Activated gamma-delta T cell treated with anti-CD3 and anti-CD28 coated beads, Interleukin-2, amount 50 U/mL, for 16 hours (primary cell): ENCODE results near the gene LAMA3.

Source experiments
- DNase-seq: peaks from one replicate; pipeline ENCODE4 v3.0.0-alpha.2; 2020; ENCODE audit warnings: low read depth

The LAMA3 gene

GRCh38 chr18:23669804-23670405 lies 19.3 kb upstream of the LAMA3 start:
- DNase-seq = no peak

GRCh38 chr18:23671564-23671963 lies 17.7 kb upstream of the LAMA3 start:
- DNase-seq = no peak

GRCh38 chr18:23673725-23674124 lies 15.5 kb upstream of the LAMA3 start:
- no peak for DNase-seq

- DNase-seq = no peak
Measured at GRCh38 chr18:23675236-23675635, 14.0 kb upstream of the LAMA3 start.

GRCh38 chr18:23675896-23676295 lies 13.4 kb upstream of the LAMA3 start:
- DNase-seq = no peak

GRCh38 chr18:23682045-23682444 lies 7.2 kb upstream of the LAMA3 start:
- no peak for DNase-seq

- no peak for DNase-seq
Measured at GRCh38 chr18:23682472-23682871, 6.8 kb upstream of the LAMA3 start.

- DNase-seq = no peak
Measured at GRCh38 chr18:23683155-23683554, 6.1 kb upstream of the LAMA3 start.

- DNase-seq = no peak
Measured at GRCh38 chr18:23683671-23684070, 5.6 kb upstream of the LAMA3 start.

GRCh38 chr18:23684515-23685197 lies 4.6 kb upstream of the LAMA3 start:
- no peak for DNase-seq

GRCh38 chr18:23688528-23688927 lies 725 bp upstream of the LAMA3 start:
- no peak for DNase-seq

GRCh38 chr18:23689616-23690504 lies 607 bp downstream of the LAMA3 start:
- DNase-seq = no peak

- no peak for DNase-seq
Measured at GRCh38 chr18:23690505-23691068, 1.3 kb downstream of the LAMA3 start.

GRCh38 chr18:23693846-23694245 lies 4.6 kb downstream of the LAMA3 start:
- no peak for DNase-seq

- no peak for DNase-seq
Measured at GRCh38 chr18:23694637-23695430, 5.6 kb downstream of the LAMA3 start.

GRCh38 chr18:23701017-23701416 lies 11.8 kb downstream of the LAMA3 start:
- no peak for DNase-seq

GRCh38 chr18:23701544-23702064 lies 12.4 kb downstream of the LAMA3 start:
- DNase-seq = no peak

- no peak for DNase-seq
Measured at GRCh38 chr18:23702606-23703005, 13.4 kb downstream of the LAMA3 start.

- no peak for DNase-seq
Measured at GRCh38 chr18:23703057-23703986, 14.1 kb downstream of the LAMA3 start.

- DNase-seq = no peak
Measured at GRCh38 chr18:23703987-23704384, 14.7 kb downstream of the LAMA3 start.
